ENCODE data around the gene RERE. TPM values are rescaled to one million over a fixed set of nuclear protein-coding genes. Genes with fewer than 3 reads are reported as not detected.

The RERE gene
- total RNA-seq, 2 experiments from 2014 or later = 45.8 to 57.1 TPM

DNA sequence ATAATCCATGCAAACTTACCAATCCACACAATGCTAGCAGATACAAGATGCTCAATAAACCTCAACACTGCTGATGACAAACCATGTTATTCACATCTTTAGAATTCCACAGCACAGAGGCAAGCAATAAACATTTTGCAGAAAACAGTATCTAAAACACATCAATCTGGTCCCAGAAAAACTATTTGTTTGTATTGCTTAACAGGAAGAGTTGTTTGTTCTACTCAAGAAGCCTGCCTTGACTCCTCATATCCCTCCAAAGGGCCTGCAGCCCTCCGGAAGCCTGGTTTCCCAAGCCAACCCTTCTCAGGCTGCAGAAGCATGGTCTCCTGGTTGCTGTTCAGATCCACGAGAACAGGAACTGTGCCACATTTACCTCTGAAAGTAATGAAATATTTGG is 139.7 kb downstream of the RERE start:
- intact Hi-C loops (cut with micrococcal nuclease) = no loop called here
- TF ChIP-seq, protein P1, sequence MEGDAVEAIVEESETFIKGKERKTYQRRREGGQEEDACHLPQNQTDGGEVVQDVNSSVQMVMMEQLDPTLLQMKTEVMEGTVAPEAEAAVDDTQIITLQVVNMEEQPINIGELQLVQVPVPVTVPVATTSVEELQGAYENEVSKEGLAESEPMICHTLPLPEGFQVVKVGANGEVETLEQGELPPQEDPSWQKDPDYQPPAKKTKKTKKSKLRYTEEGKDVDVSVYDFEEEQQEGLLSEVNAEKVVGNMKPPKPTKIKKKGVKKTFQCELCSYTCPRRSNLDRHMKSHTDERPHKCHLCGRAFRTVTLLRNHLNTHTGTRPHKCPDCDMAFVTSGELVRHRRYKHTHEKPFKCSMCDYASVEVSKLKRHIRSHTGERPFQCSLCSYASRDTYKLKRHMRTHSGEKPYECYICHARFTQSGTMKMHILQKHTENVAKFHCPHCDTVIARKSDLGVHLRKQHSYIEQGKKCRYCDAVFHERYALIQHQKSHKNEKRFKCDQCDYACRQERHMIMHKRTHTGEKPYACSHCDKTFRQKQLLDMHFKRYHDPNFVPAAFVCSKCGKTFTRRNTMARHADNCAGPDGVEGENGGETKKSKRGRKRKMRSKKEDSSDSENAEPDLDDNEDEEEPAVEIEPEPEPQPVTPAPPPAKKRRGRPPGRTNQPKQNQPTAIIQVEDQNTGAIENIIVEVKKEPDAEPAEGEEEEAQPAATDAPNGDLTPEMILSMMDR (IDR thresholded peaks at IDR 0.05) = no peak
- POLR2A ChIA-PET = no interaction called here
- H3K9me3 Mint-ChIP-seq = no peaks in the 10 kb centered on the region
- peaks cover 38% of the 10 kb centered on the region for H3K4me1 Mint-ChIP-seq (ENCODE audit: low read depth)
- DNase-seq (no peak), ATAC-seq (no peak)
- CTCF ChIA-PET = interaction anchor here (0.8 kb wide), 1 partner anchor 116 kb away, joined by 5 read pairs; no protein-coding TSS in a partner anchor
- no peaks in the 10 kb centered on the region for H3K27me3 Mint-ChIP-seq
- H3K36me3 Mint-ChIP-seq (ENCODE audit: low read depth) = peaks cover 3% of the 10 kb centered on the region
- no peak overlapping the region for H3K27ac Mint-ChIP-seq
- no peak overlapping the region for H3K4me3 Mint-ChIP-seq

DNA sequence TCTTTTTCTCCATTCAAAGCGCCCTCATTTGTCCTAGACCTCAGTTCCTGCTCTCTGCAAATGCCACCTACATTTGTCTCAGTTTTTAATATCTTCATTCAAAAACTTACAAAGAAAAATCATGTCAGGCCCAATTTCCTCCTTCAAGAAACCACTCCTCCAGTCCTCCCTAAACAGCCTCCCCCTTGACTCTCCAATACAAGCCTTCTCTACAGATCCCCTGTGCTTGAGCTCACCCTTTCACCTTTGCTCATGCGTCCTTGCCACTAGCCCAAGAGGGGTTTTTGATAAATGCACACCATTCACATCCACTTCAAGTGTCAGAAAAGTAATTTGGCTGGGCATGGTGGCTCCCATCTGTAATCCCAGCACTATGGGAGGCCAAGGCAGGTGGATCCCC is 140.6 kb downstream of the RERE start:
- Mint-ChIP-seq H3K4me3 (no peak overlapping the region), H3K27ac (no peak overlapping the region), H3K9me3 (no peaks in the 10 kb centered on the region), H3K4me1 (ENCODE audit: low read depth) (peaks cover 28% of the 10 kb centered on the region), H3K27me3 (no peaks in the 10 kb centered on the region), H3K36me3 (ENCODE audit: low read depth) (peaks cover 3% of the 10 kb centered on the region)
- TF ChIP-seq, protein P1 (IDR thresholded peaks at IDR 0.05) = no peak
- ATAC-seq (no peak), DNase-seq (no peak)
- ChIA-PET POLR2A (no interaction called here), CTCF (interaction anchor here (0.8 kb wide), 1 partner anchor 115 kb away, joined by 5 read pairs; no protein-coding TSS in a partner anchor)
- intact Hi-C loops (cut with micrococcal nuclease) = no loop called here

DNA sequence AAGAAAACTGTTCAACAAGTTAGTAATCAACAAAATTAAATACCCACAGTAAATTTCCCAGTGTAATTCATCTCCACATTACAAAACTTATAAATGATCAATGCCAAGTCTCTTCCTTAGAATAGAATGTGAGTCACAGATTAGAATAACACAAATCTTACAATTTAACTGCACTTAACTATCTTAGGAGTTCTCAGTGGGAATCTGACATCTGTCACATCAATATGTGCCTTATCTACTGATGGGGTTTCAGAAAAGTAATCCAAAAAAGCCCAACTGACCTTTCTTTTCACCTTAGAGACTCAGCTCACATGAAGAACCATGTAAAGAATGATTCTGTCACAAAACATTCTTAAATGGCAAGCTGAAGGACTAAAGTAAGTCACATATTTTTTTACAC is 141.4 kb downstream of the RERE start:
- ChIA-PET CTCF (no interaction called here), POLR2A (no interaction called here)
- H3K27me3 Mint-ChIP-seq = no peaks in the 10 kb centered on the region
- peaks cover 31% of the 10 kb centered on the region for H3K4me1 Mint-ChIP-seq (ENCODE audit: low read depth)
- H3K36me3 Mint-ChIP-seq (ENCODE audit: low read depth) = peaks cover 3% of the 10 kb centered on the region
- DNase-seq (no peak), ATAC-seq (no peak)
- no peak overlapping the region for H3K4me3 Mint-ChIP-seq
- no peaks in the 10 kb centered on the region for H3K9me3 Mint-ChIP-seq
- intact Hi-C loops (cut with micrococcal nuclease) = no loop called here
- no peak overlapping the region for H3K27ac Mint-ChIP-seq
- TF ChIP-seq, protein P1 (IDR thresholded peaks at IDR 0.05) = no peak

DNA sequence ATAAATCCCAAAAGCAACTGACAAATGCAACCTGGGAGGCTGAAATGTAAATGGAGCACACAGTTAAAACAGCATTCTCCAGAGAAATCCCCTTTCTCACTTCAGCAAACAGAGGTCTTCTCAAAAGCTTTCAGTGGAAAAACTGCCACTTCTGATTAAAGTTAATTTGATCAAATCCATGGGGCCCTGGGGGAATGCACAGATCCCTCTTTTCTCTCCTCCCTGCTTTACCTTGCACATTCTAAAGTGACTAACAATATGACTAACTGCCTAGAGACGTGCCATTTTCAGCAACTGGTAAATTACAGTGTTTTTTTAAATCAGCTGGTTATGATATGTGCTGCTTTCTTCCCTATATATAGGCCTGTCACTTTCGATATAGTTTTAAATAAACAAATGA is 142.5 kb downstream of the RERE start:
- intact Hi-C loops (cut with micrococcal nuclease) = no loop called here
- ATAC-seq (no peak), DNase-seq (no peak)
- no peaks in the 10 kb centered on the region for H3K9me3 Mint-ChIP-seq
- TF ChIP-seq, protein P1 (IDR thresholded peaks at IDR 0.05) = no peak
- no peak overlapping the region for H3K4me3 Mint-ChIP-seq
- peaks cover 42% of the 10 kb centered on the region for H3K4me1 Mint-ChIP-seq (ENCODE audit: low read depth)
- CTCF ChIA-PET = interaction anchor here (0.8 to 6.4 kb wide), 8 partner anchors 10 to 174 kb away, joined by 3 to 67 read pairs (median 6); no protein-coding TSS in a partner anchor
- peaks cover 3% of the 10 kb centered on the region for H3K36me3 Mint-ChIP-seq (ENCODE audit: low read depth)
- POLR2A ChIA-PET = interaction anchor here (1.7 kb wide), 1 partner anchor 9 kb away, joined by 6 read pairs; no protein-coding TSS in a partner anchor
- no peaks in the 10 kb centered on the region for H3K27me3 Mint-ChIP-seq
- H3K27ac Mint-ChIP-seq = no peak overlapping the region

DNA sequence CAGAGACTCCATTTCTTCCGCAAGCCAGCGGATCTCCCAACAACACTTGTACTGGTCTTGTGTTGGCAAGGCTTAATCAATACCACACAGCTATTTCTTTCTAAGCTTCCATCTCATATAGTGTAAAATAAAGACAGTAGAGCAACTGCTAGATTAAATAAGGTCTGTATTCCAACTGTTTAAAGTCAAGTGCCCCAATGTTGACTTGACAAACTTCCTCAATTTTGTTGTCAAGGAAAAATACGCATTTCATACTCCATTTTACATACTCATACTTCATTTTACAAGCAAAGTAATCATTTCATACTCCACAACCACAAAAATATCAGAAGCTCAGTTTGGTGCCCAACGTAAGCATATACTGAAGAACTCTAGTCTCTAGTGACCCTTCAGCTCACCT is 143.0 kb downstream of the RERE start:
- ChIA-PET CTCF (interaction anchor here (0.8 to 6.4 kb wide), 10 partner anchors 10 to 174 kb away, joined by 3 to 67 read pairs (median 6); no protein-coding TSS in a partner anchor), POLR2A (interaction anchor here (1.7 kb wide), 1 partner anchor 10 kb away, joined by 6 read pairs; no protein-coding TSS in a partner anchor)
- H3K4me1 Mint-ChIP-seq (ENCODE audit: low read depth) = peaks cover 46% of the 10 kb centered on the region
- no peaks in the 10 kb centered on the region for H3K27me3 Mint-ChIP-seq
- DNase-seq (no peak), ATAC-seq (no peak)
- intact Hi-C loops (cut with micrococcal nuclease) = no loop called here
- TF ChIP-seq, protein P1 (IDR thresholded peaks at IDR 0.05) = no peak
- H3K9me3 Mint-ChIP-seq = no peaks in the 10 kb centered on the region
- peaks cover 3% of the 10 kb centered on the region for H3K36me3 Mint-ChIP-seq (ENCODE audit: low read depth)
- no peak overlapping the region for H3K27ac Mint-ChIP-seq
- H3K4me3 Mint-ChIP-seq = no peak overlapping the region
